Hematopoietic multipotent progenitor cell treated with erythropoietin and hydrocortisone succinate and interleukin-3 and kit ligand, for 8 days (in vitro differentiated cells): ENCODE data around the gene ECSCR.
"Not testable (repeated sequence)": the region's sequence is repeated elsewhere in the genome, so short reads cannot be mapped to it uniquely, and the experiment has no call there.

Source experiments
- DNase-seq: peaks from one replicate; pipeline ENCODE4 v3.0.0-alpha.2; 2015

ECSCR gene

DNA sequence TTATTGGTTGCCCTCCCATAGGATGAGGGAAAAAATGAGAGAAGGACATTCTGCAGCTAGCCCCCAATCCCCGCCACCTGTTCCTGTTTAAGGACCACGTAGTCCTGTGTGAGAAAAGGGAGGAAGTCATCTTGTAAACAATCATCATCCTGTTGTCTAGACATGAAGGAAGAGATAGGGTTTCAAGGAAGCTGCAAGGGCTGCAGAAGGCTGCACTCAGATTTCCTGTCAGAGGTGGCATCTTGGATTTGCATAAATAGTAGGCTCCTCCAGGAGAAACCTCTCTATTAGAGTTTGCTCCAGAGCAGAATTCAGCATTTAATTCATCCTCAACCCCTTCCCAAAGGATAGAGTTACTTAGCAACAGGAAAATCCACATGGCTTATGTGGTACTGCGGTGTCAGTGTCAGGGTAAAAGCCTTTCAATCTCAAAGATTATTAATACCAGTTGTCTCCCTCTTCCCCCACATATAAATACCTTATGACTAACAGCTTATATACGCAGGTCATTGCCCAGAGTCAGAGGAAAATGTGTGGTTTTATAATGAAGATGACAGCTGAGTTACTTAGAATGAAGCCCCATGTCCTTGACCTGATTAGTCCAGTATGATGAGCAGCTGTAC lies 18.6 kb downstream of the ECSCR start:
- DNase-seq: no peak

DNA sequence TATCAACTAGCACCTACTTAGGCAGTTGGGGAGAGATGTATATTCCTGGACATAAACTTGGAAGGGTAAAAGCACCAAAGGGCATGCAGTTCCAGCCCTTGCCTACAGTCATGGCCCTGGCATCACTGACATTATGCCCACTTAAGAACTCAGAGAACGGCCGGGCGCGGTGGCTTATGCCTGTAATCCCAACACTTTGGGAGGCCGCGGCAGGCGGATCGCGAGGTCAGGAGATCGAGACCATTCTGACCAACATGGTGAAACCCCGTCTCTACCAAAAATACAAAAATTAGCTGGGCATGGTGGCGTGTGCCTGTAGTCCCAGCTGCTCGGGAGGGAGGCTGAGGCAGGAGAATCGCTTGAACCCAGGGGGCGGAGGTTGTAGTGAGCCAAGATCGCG lies 22.1 kb downstream of the ECSCR start:
- DNase-seq: not testable (repeated sequence)

DNA sequence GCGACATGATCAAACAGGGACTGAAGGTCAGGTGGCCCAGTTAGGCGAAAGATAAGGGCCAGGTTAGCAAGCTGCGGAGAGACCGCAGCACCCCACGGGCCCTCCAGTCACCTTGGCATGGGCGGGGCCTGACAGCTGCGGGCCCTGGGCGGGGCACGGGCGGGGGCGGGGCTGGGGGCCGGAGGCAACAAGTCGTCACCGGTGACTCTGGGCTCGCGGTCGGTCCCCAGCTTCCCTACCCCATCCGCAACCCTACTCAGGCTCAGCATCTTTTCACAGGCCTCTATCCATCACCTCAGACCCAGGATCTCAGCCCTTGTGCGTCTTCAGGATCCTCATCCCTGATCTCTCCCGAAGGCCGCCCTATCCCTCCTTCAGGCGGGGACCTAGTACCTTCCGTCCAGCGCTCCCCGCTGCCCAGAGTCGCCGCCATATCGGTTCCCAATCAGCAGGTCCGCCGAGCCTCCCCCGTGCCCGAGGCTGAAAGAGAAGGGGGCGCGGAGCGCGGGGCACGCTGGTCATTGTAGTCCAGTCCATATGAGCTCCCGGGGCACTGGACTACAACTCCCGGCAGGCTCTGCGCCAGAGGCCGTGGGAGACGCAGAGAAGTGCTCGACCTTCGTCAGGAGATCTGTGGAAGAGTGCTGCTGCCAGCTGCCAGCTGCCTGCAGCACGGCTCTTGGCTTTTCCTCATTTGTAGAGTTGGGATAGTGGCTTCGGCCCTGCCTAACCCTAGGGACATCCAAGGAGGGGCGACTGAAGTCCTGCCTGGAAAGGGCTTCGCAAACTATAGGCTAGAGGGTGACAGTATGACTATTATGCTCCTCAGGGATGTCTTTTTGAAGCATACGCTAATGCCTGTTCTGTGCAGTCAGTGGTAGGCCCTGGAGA lies 23.3 kb downstream of the ECSCR start, which contains the start of gene DNAJC18:
Gene DNAJC18, minus strand, starts transcription at position 513 of the 891 bp plus-strand sequence. Its CDS starts 80 bp downstream, at position 433.
- DNase-seq: peak; percentile 88

DNA sequence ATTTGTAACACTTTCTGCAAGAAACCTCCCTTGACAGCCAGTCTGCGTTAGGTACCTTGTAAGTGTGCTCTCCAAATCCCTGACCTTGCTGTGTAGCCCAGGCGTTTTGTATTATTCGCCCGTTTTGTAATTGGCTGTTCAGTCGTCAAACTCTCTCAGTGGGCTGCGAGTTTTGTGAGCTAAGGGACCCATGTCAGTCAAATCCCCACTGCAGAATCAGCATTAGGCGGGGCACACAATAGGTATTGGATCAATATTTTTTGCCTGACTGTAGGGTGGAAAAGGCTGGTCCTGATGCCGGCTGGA lies 23.9 kb downstream of the ECSCR start:
- DNase-seq: no peak

DNA sequence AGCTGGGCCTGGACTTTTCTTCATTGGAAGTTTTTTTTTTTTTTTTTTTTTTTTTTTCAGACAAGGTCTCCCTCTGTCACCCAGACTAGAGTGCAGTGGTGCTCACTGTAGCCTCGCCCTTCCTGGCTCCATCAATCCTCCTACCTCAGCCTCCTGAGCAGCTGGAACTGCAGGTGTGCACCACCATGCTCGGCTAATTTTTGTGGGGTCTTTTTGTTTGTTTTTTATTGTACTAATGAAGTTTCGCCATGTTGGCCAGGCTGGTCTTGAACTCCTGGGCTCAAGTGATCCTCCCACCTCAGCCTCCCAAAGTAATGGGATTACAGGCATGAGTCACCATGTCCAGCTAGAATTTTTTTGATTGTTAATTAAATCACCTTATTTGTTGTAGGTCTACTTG lies 26.9 kb downstream of the ECSCR start:
- DNase-seq: no peak

DNA sequence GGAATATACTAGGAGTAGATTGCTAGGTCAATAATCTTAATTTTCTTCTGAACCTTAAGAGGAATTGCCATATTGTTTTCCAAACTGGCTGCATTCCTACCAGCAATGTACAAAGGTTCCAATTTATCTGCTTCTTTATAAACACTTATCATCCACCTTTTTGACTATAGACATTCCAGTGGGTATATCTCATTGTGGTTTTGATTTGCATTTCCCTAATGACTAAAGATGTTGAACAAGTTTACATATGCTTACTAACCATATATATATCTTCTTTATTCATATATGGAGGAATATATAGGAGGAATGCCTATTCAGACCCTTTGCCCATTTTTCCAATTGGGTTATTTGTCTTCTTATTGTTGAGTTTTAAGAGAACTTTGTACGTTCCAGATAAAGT lies 30.8 kb downstream of the ECSCR start:
- DNase-seq: no peak

DNA sequence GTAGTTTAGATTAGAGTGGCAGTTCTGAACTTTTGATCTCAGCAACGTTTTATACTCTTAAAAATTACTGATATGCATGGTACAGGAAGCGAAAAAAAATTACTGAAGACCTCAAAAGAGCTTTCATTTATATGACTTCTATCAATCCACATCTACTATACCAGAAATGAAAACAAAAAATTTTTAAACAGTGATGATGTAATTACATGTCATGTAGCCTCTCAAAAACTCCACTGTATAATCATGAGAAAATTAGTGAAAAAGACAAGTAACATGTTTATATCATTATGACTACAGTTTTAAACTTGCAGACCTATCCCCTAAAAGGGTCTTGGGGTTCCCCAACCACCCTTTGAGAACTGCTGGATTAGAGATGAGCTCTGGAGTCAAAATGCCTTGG lies 32.5 kb downstream of the ECSCR start:
- no peak for DNase-seq

DNA sequence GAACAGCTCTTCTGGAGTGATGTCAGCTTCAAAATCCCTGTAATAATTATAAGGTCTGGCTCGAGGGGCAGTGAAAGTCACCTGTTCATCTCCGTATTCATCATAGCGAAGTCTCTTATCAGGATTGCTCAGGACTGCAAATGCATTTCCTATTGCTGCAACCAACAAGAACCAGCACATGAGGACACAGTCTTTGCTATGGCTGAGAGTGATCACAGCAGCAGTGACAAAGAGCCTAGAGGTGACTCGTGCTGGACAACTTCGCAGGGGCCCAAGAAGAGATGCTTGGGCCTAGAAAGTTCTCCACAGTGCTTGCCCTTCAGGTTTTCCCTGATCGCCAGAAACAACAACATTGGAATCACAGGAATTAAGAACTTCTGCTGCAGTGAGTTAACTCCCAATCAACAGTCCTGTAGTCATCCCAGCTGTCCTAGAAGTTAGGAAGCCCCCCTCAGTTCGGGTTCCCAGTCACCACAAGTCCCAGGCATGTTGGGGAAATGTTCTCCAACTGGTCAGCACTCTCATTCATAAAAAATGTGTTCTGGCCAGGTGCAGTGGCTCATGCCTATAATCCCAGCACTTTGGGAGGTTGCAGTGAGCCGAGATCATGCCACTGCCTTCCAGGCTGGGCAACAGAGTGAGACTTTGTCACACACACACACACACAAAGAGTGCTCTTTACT lies 36.2 kb downstream of the ECSCR start:
- DNase-seq: no peak

DNA sequence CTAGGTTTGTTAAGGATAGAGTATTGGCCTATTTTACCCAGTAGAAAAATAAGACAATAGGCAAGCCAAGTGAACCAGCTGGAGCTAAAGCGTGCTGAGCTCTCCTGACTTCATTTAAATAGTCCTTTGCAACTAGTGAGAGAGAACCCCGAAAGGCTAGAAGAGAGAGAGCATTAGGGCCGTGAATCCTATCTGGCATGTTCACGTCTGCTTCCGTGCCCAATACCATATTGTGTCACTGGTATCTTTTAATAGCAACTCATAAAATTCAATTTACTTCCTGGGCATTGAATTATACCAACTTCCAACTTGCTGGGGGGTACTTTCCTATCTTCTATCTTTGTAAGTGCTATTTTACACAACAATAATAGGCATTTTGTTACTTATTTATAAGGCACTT lies 37.0 kb downstream of the ECSCR start:
- DNase-seq: no peak

DNA sequence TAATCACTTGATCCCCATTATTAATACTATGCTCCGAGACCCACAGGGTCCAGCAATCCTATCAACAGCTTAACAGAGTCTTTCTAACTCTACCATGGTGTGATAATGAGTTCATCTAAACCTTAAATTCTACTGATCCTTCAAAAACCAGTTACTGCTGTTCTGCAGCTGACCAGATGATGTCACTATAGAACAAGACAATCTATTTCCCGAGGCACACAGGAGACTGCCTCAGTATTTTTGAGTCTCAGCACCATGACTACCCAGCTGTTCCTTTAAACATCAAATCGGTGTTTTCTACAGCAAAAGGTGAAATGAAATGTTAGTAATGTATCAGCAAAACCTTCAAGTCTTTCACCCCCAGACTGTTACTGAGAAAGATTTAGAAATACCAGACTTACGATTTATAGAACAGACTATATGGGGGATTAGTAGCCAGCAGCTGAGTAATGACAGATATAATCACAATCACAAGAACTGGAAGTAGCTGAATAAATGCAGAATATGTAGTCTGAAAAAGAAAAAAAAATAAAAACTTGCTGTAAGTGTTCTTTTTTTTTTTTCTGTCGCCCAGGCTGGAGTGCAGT lies 40.1 kb downstream of the ECSCR start:
- peak; percentile 86 for DNase-seq

DNA sequence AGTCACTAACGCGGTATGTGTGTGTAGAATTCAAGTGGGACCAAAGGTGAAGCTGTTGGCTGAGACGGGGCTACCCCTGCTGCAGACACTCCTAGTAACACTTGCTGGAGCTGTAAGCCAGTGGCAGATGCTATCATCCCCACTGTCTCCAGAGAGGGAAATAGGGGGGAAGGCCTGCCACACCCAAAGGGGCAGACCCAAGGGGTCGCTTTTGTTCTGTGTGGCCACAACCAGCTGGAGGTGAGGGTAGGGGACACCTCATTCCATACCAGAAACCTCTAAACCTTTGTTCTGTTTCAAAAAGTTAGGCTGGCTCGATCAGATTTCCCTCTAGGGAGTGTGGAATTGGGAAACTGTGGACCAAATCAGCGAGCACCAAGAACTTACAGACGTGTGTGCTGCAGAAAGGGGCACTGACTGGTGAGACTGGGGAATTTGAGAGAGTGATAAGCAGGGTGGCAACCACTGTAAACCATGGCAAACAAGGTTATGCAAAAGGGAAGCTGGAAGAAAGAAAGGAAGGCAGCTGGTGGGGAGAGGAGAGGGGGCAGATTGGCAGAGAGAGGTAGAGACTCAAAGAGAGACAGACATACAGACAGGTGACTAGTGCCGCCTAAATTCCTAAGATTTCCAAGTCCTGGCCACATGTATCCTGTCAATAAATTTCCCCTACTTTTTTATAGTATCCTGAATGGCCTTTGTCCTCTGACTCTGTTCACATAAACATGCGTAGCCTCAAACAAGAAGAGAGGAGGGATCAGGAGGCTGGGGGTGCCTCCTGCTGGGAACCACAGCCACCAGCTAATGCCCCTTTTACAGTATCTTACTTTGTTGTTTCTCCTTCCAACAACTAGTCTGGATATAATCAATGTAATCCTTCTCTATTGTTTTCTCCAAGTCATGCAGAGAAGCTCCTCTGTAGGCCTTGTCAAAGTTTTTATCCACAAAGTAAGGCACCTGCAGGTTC lies 43.0 kb downstream of the ECSCR start:
- DNase-seq: no peak

DNA sequence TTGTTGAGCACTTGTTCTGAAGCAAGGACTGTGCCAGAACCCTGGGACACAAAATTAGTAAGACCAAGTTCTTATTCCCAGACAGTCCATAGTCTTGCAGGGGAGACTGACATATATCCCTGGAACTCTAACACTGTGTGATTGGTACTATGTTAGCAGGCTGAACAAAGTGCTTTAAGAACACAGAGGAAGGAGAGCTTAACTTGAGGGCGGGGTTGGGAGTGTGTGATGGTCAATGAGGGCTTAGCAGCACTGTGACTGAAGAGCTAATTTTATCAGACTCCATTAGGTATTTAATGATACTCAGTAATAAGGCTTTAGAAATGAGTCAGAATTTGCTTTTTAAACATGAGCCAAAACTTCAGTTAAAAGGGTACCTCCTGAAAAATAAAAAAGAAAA lies 43.8 kb downstream of the ECSCR start:
- no peak for DNase-seq

DNA sequence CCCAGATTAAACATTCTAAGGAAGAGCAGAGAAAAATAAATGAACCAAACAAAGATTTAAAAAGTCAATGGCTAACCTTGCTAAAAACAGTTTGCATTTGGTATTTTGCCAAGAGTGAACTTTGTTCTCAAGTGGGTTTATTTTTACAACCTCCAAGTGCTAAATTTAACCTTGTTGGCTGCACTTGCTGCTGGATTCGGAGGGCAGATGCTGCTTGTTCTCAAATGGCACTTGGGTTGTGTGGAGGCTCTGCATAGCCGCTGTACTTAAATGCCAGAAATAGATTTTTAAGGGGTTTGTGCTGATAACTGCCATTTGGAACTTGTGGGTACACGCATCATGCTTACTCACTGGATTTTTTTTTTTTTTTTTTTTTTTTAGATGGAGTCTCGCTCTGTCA lies 45.3 kb downstream of the ECSCR start:
- DNase-seq: peak; percentile 61

DNA sequence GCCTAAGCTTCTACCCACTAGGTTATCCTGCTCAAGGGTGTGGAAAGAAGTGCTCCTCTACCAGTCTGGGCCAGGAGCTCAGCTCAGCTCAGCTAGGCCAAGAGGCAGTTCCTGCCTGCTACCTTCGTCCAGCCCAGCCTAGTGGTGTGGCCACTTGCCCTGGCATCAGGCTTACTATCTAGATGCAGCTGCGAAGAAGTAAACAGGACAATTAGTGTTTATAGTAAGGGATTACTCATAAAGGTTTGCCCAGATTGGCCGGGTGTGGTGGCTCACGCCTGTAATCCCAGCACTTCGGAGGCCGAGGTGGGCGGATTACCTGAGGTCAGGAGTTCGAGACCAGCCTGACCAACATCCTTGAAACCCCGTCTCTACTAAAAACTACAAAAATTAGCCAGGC lies 45.9 kb downstream of the ECSCR start:
- no peak for DNase-seq

DNA sequence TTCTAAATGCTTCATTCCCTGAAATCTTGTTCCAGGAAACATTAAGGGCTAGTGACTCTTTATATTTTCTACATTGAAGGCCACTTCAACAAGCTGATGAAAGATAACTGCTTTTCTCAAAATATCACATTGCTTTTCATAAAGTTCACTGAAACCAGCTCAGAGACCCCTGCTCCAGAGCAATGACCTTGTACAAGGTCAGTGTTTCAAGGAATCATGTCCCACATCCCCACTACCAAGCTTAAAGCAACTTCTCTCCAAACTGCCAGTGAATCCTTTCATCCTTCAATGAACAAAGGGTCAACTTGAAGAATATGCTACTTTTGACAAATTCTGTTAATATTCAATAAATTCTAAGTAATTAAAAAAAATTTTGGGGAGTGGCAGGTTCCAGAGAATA lies 46.7 kb downstream of the ECSCR start:
- DNase-seq: no peak

DNA sequence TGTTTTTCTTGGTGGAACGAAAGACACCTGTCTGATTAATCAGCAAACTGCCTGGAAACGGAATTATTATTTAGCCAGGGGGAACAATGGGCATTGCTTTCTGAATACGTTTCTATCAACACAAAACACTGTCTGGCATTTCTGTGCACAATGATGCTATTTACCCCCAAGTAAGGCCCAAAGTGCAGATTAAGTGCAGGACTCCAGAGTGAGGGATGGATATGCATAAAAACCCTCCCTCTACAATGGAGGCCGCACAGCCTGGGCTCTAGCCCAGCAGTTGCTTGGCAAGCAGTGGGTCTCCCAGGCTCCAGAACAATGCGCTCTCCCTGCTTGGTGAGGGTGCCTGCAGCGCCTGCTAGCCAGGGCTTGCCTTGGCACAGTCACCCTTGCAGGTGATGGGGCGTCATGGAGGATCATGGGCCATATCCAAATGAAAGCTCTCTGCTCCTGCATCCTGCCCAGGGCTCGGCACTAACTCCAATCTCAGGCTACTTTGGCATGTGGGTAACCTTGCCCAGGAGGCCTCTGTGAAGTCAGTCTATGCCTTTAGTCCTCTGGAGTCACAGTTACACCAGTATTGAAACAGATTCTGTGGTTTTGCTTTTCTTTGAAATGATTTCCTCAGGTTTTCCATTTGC lies 47.2 kb downstream of the ECSCR start:
- DNase-seq: no peak

DNA sequence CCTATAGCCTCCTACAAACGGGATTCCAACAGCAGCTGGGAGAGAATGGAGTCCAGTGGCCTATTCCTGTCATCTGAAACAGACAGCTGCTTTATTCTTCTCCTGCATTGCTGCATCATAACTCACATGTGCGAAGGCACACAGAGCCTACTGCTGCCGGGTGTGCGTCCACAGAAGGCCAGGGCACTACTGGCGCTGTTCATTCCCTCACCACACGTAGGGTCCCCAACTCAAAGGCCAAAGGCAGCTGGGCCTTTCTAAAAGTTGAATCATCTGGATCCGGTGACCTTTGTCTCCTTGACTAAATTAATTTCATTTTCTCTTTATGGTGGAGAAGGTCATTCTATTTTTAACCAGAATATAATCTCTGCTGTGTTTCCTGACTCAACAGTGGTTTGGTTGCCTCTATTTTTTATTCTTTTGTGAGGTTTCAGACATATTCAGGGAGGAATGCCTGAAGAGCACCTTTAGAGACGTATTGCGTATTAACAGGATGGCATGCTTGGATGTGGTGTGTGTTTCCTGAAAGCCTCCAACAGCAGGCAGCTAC lies 47.9 kb downstream of the ECSCR start:
- DNase-seq: no peak

DNA sequence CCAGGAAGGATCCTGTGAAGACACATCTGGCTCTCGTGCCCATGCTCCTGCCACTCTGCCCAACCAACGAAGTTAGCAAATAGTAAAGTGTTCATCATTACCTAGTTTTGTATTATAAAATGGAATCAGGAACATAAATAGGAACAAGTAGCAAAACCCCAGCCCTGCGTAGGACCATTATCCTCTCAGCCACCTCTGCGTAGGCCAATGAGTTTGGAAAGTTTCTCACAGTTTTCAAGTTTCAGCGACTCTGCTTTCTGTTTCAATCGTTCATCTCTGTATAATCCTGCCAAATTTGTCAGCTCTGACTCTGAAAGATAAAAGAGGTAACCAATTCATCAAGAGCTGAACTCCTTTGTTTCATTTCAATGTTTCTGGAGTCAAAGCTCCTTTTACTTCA lies 48.6 kb downstream of the ECSCR start:
- DNase-seq: no peak

DNA sequence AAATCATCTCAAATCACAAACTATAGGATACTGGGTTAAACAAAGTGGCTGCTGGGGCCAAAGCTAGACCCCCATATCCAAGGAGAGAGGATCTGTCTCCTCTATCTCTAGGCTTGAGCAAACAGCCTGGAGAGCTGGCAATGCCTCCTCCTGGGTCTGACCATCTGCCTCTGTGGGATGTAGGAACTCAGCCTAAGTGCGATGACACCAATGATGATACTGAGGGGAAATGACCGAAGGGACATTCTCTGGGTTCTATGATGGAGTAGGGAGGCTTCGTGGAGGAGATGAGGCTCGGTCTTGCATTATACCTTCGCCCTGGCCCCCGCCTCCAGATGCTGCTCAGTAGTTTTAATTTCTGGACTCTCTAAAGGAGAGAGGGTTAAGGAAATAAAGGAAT lies 49.4 kb downstream of the ECSCR start:
- DNase-seq: no peak

DNA sequence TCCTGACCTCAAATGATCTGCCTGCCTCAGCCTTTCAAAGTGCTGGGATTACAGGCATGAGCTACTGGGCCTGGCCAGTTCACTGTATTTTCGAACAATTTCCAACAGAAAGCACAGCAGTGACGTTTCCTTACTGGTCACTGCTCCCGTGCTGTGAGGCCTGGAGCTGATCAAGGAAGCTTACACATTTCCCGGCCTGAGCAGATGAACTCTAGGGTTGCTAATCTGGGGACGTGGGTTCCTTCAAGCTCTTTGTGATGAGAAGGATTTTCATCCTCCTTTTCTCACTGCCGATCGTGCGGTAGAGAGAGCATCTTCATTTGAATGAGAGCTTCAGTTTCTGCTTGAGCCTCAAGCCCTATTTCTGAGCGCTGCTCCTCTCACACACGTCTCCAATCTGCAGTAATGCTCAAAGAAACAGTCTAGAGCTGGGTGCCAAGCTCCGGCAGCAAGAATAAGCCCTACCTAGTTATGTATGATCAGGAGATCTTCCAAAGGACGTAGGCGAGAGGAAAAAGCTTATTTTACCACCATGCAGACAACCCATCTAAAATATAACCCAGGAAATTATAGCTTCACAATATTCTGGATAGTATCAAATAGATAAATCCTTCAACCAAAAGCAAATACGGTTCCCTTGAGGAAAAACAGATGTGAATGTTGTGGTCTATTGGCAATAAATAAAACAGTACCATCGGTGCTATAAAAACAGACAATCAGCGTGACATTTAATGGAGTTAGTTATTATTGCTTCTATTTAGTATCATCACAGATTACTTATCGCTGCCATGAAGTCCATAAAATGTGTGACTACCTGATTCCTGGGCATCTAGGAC lies 51.3 kb downstream of the ECSCR start:
- no peak for DNase-seq
